IPS-20b (cell line): ENCODE data around the gene VSIG8.
A peak's percentile ranks its signal among the peaks of the same experiment; 100 is the strongest.

Source experiments
- H3K27ac ChIP-seq: one replicate; pipeline ENCODE4 v1.5.1; 2013; ENCODE audit warnings: low read length
- H3K27me3 ChIP-seq: 2 replicates; pipeline ENCODE4 v1.6.1; 2013; ENCODE audit warnings: mild to moderate bottlenecking, low read length, inconsistent platforms; ENCODE audit not compliant: insufficient read depth
- H3K36me3 ChIP-seq: 2 replicates; pipeline ENCODE4 v1.6.1; 2013; ENCODE audit warnings: low read depth, mild to moderate bottlenecking, inconsistent platforms, low read length, moderate library complexity; ENCODE audit not compliant: insufficient read depth
- H3K4me1 ChIP-seq: 2 replicates; pipeline ENCODE4 v1.6.1; 2013; ENCODE audit warnings: mild to moderate bottlenecking, control low read depth, inconsistent platforms, low read length, moderate library complexity; ENCODE audit not compliant: insufficient read depth
- H3K4me3 ChIP-seq: 2 replicates; pipeline ENCODE4 v1.5.1; 2013; ENCODE audit warnings: mild to moderate bottlenecking, low read length, inconsistent platforms
- H3K9ac ChIP-seq: 2 replicates; pipeline ENCODE4 v1.6.1; 2013; ENCODE audit warnings: low read depth, mild to moderate bottlenecking, inconsistent platforms, low read length, moderate library complexity
- H3K9me3 ChIP-seq: 2 replicates; pipeline ENCODE4 v1.6.1; 2013; ENCODE audit warnings: mild to moderate bottlenecking, low read depth, low read length, inconsistent platforms; ENCODE audit not compliant: insufficient read depth

Gene VSIG8

GRCh38 chr1:159867664-159868026, 5.2 kb upstream of the VSIG8 start:
- 0 out of 2 replicates have a peak, but pooled peaks cover 5% of the 10 kb centered on the region for H3K27me3 ChIP-seq
- no peaks in the 10 kb centered on the region for H3K9me3 ChIP-seq
- H3K4me1 ChIP-seq = no peaks in the 10 kb centered on the region
- H3K27ac ChIP-seq = no peak overlapping the region
- no peak overlapping the region for H3K4me3 ChIP-seq
- no peaks in the 10 kb centered on the region for H3K36me3 ChIP-seq
- no peak overlapping the region for H3K9ac ChIP-seq

- Histone ChIP-seq H3K27ac (no peak overlapping the region), H3K4me3 (no peak overlapping the region), H3K36me3 (no peaks in the 10 kb centered on the region), H3K27me3 (0 out of 2 replicates have a peak, but pooled peaks cover 5% of the 10 kb centered on the region), H3K4me1 (no peaks in the 10 kb centered on the region), H3K9me3 (no peaks in the 10 kb centered on the region), H3K9ac (no peak overlapping the region)
Observed at GRCh38 chr1:159866905-159867663, 4.6 kb upstream of the VSIG8 start.

GRCh38 chr1:159866066-159866465, 3.6 kb upstream of the VSIG8 start:
- Histone ChIP-seq H3K9ac (no peak overlapping the region), H3K4me1 (no peaks in the 10 kb centered on the region), H3K9me3 (no peaks in the 10 kb centered on the region), H3K27me3 (peaks cover 1% of the 10 kb centered on the region; the same call in 1 of the 2 replicates), H3K4me3 (no peak overlapping the region), H3K36me3 (no peaks in the 10 kb centered on the region), H3K27ac (no peak overlapping the region)

- Histone ChIP-seq H3K9me3 (no peaks in the 10 kb centered on the region), H3K27me3 (no peaks in the 10 kb centered on the region; the same call in 1 of the 2 replicates), H3K9ac (no peak overlapping the region), H3K4me1 (no peaks in the 10 kb centered on the region), H3K36me3 (no peaks in the 10 kb centered on the region), H3K4me3 (no peak overlapping the region), H3K27ac (no peak overlapping the region)
Observed at GRCh38 chr1:159864262-159864661, 1.8 kb upstream of the VSIG8 start.

- H3K4me1 ChIP-seq = no peaks in the 10 kb centered on the region
- peaks cover 1% of the 10 kb centered on the region; the same call in 1 of the 2 replicates for H3K27me3 ChIP-seq
- H3K4me3 ChIP-seq = no peak overlapping the region
- no peaks in the 10 kb centered on the region for H3K9me3 ChIP-seq
- H3K27ac ChIP-seq = no peak overlapping the region
- no peak overlapping the region for H3K9ac ChIP-seq
- H3K36me3 ChIP-seq = no peaks in the 10 kb centered on the region
Observed at GRCh38 chr1:159862031-159862430, 426 bp downstream of the VSIG8 start.

GRCh38 chr1:159861218-159861617, 1.2 kb downstream of the VSIG8 start:
- Histone ChIP-seq H3K9me3 (no peaks in the 10 kb centered on the region), H3K4me3 (no peak overlapping the region), H3K27me3 (peaks cover 9% of the 10 kb centered on the region), H3K4me1 (no peaks in the 10 kb centered on the region), H3K27ac (no peak overlapping the region), H3K36me3 (no peaks in the 10 kb centered on the region), H3K9ac (no peak overlapping the region)

GRCh38 chr1:159860456-159860855, 2.0 kb downstream of the VSIG8 start:
- Histone ChIP-seq H3K27me3 (peaks cover 17% of the 10 kb centered on the region), H3K4me1 (no peaks in the 10 kb centered on the region), H3K9ac (no peak overlapping the region), H3K4me3 (no peak overlapping the region), H3K36me3 (no peaks in the 10 kb centered on the region), H3K9me3 (no peaks in the 10 kb centered on the region), H3K27ac (no peak overlapping the region)

GRCh38 chr1:159859767-159860322, 2.6 kb downstream of the VSIG8 start:
- Histone ChIP-seq H3K4me3 (no peak overlapping the region), H3K9ac (no peak overlapping the region), H3K4me1 (no peaks in the 10 kb centered on the region), H3K9me3 (no peaks in the 10 kb centered on the region), H3K27ac (no peak overlapping the region), H3K36me3 (no peaks in the 10 kb centered on the region), H3K27me3 (peaks cover 23% of the 10 kb centered on the region)

- no peaks in the 10 kb centered on the region for H3K9me3 ChIP-seq
- H3K27ac ChIP-seq = no peak overlapping the region
- no peak overlapping the region for H3K4me3 ChIP-seq
- H3K36me3 ChIP-seq = no peaks in the 10 kb centered on the region
- H3K27me3 ChIP-seq = peaks cover 42% of the 10 kb centered on the region
- peaks cover 3% of the 10 kb centered on the region; the same call in 1 of the 2 replicates for H3K4me1 ChIP-seq
- no peak overlapping the region for H3K9ac ChIP-seq
Observed at GRCh38 chr1:159857889-159858288, 4.6 kb downstream of the VSIG8 start.

- no peak overlapping the region for H3K9ac ChIP-seq
- no peaks in the 10 kb centered on the region for H3K9me3 ChIP-seq
- no peaks in the 10 kb centered on the region for H3K36me3 ChIP-seq
- peaks cover 3% of the 10 kb centered on the region; the same call in 1 of the 2 replicates for H3K4me1 ChIP-seq
- H3K27ac ChIP-seq = no peak overlapping the region
- H3K4me3 ChIP-seq = no peak overlapping the region
- H3K27me3 ChIP-seq = peaks cover 49% of the 10 kb centered on the region
Observed at GRCh38 chr1:159856576-159856975, 5.9 kb downstream of the VSIG8 start.

GRCh38 chr1:159855709-159856108, 6.7 kb downstream of the VSIG8 start:
- H3K9ac ChIP-seq = no peak overlapping the region
- H3K9me3 ChIP-seq = no peaks in the 10 kb centered on the region
- H3K4me1 ChIP-seq = peaks cover 3% of the 10 kb centered on the region; the same call in 1 of the 2 replicates
- peaks cover 49% of the 10 kb centered on the region for H3K27me3 ChIP-seq
- no peak overlapping the region for H3K4me3 ChIP-seq
- H3K27ac ChIP-seq = no peak overlapping the region
- H3K36me3 ChIP-seq = no peaks in the 10 kb centered on the region

- peak overlapping the region; percentile 67 for H3K4me3 ChIP-seq
- H3K27ac ChIP-seq = no peak overlapping the region
Observed at GRCh38 chr1:159854693-159855192, 7.7 kb downstream of the VSIG8 start.

More at GRCh38 chr1:159854693-159855192, 7.7 kb downstream of the VSIG8 start:
- Histone ChIP-seq H3K36me3 (no peaks in the 10 kb centered on the region), H3K4me1 (peaks cover 4% of the 10 kb centered on the region), H3K27me3 (peaks cover 49% of the 10 kb centered on the region), H3K9me3 (no peaks in the 10 kb centered on the region), H3K9ac (peak overlapping the region; percentile 32; the same call in 1 of the 2 replicates)
